A673 (cell line): ENCODE data around the gene BDNF. TPM values are rescaled to one million over a fixed set of nuclear protein-coding genes. Genes with fewer than 3 reads are reported as not detected.
"Not testable (repeated sequence)": the region's sequence is repeated elsewhere in the genome, so short reads cannot be mapped to it uniquely, and the experiment has no call there.

Source experiments
- Bru-seq: library from RNA; stranded (reverse); fragments of 400-500 nt; gene quantifications from one replicate; lab custom pipeline; 2021; lab: Mats Ljungman, UMichigan
- BruChase-seq, 2 experiments: library from RNA; stranded (reverse); fragments of 400-500 nt; gene quantifications; one replicate each; lab custom pipeline; 2021; lab: Mats Ljungman, UMichigan
- BruUV-seq: library from RNA; stranded (reverse); fragments of 400-500 nt; replicated peaks from 2 replicates; lab custom pipeline; 2021; lab: Mats Ljungman, UMichigan
- CTCF ChIA-PET: fragments of 300-600 bp; sonication (Branson Sonifier 250); formaldehyde crosslinking; loops from one replicate; lab custom pipeline; 2022; ENCODE audit warnings: antibody characterized with exemption; lab: Charles Lee
- POLR2A ChIA-PET: fragments of 300-600 bp; sonication (Branson Sonifier 250); formaldehyde crosslinking; loops from one replicate; lab custom pipeline; 2022; ENCODE audit warnings: antibody characterized with exemption; ENCODE audit not compliant: low non-redundant PET; lab: Charles Lee
- DNase-seq: peaks from one replicate; pipeline ENCODE4 v3.0.0-alpha.2; 2015; ENCODE audit warnings: low spot score
- H3K27ac ChIP-seq: fragments of 200-600 bp; sonication (generic); 2 replicates; pipeline ENCODE4 v1.5.1; 2016; ENCODE audit warnings: mixed run types, low read depth, mild to moderate bottlenecking, mixed read lengths, antibody characterized with exemption, low read length; ENCODE audit not compliant: poor library complexity, severe bottlenecking
- H3K27me3 ChIP-seq: fragments of 200-600 bp; sonication (generic); replicated peaks from 2 replicates; pipeline ENCODE4 v1.6.1; 2017; ENCODE audit warnings: mixed run types, low read depth, mild to moderate bottlenecking, mixed read lengths, antibody characterized with exemption, low read length; ENCODE audit not compliant: insufficient read depth, poor library complexity
- H3K36me3 ChIP-seq: fragments of 200-600 bp; sonication (generic); 2 replicates; pipeline ENCODE4 v1.6.1; 2016; ENCODE audit warnings: mixed run types, mild to moderate bottlenecking, mixed read lengths, antibody characterized with exemption, low read length; ENCODE audit not compliant: insufficient read depth, poor library complexity, severe bottlenecking
- H3K4me1 ChIP-seq: fragments of 200-600 bp; sonication (generic); 2 replicates; pipeline ENCODE4 v1.6.1; 2017; ENCODE audit warnings: mixed run types, mild to moderate bottlenecking, mixed read lengths, antibody characterized with exemption, low read length; ENCODE audit not compliant: insufficient read depth, poor library complexity, severe bottlenecking
- H3K4me3 ChIP-seq: fragments of 200-600 bp; sonication (generic); 2 replicates; pipeline ENCODE4 v1.5.1; 2016; ENCODE audit warnings: low read depth, mixed run types, mild to moderate bottlenecking, mixed read lengths, low read length; ENCODE audit not compliant: poor library complexity, severe bottlenecking
- H3K9me3 ChIP-seq: fragments of 200-600 bp; sonication (generic); 2 replicates; pipeline ENCODE4 v1.6.1; 2016; ENCODE audit warnings: mixed run types, low read depth, mild to moderate bottlenecking, mixed read lengths, antibody characterized with exemption, low read length; ENCODE audit not compliant: poor library complexity, severe bottlenecking
- EZH2 ChIP-seq: fragments of 200-600 bp; sonication (generic); IDR thresholded peaks from 2 replicates; pipeline ENCODE4 v1.6.1; 2017; ENCODE audit warnings: borderline replicate concordance, low read depth, mild to moderate bottlenecking, mixed read lengths, antibody characterized with exemption, low read length; ENCODE audit not compliant: poor library complexity, severe bottlenecking
- intact Hi-C: fragments of 100-400 bp; cut with micrococcal nuclease; formaldehyde crosslinking; loops from one replicate; pipeline ENCODE4 v1.10.0; 2022; ENCODE audit not compliant: unreplicated experiment
- long read RNA-seq: library from polyadenylated mRNA; stranded (forward); transcript quantifications from one replicate; pipeline ENCODE4 v2.0.0, GENCODE V29; 2022
- total RNA-seq: library from RNA; stranded (reverse); gene quantifications from 2 replicates; pipeline ENCODE4 v1.2.3, GENCODE V29; 2021
- TF ChIP-seq, protein P1 (sequence below): fragments of 300-800, 200-600 bp; sonication (generic); conservative IDR thresholded peaks from 2 replicates; pipeline ENCODE4 v1.5.1; 2017; ENCODE audit warnings: low read depth, mild to moderate bottlenecking, antibody characterized with exemption, low read length, moderate library complexity, mixed read lengths

The BDNF gene
- total RNA-seq (0.07 and 0.09 TPM in 2 replicates), Bru-seq, nascent RNA (percentile 14 among the genes with signal in this experiment), BruChase-seq, experiment 1, labeled RNA remaining after a 2-hour chase (percentile 17 among the genes with signal in this experiment), BruChase-seq, experiment 2, labeled RNA remaining after a 6-hour chase (percentile 12 among the genes with signal in this experiment)
- long read RNA-seq: 0 reads

DNA sequence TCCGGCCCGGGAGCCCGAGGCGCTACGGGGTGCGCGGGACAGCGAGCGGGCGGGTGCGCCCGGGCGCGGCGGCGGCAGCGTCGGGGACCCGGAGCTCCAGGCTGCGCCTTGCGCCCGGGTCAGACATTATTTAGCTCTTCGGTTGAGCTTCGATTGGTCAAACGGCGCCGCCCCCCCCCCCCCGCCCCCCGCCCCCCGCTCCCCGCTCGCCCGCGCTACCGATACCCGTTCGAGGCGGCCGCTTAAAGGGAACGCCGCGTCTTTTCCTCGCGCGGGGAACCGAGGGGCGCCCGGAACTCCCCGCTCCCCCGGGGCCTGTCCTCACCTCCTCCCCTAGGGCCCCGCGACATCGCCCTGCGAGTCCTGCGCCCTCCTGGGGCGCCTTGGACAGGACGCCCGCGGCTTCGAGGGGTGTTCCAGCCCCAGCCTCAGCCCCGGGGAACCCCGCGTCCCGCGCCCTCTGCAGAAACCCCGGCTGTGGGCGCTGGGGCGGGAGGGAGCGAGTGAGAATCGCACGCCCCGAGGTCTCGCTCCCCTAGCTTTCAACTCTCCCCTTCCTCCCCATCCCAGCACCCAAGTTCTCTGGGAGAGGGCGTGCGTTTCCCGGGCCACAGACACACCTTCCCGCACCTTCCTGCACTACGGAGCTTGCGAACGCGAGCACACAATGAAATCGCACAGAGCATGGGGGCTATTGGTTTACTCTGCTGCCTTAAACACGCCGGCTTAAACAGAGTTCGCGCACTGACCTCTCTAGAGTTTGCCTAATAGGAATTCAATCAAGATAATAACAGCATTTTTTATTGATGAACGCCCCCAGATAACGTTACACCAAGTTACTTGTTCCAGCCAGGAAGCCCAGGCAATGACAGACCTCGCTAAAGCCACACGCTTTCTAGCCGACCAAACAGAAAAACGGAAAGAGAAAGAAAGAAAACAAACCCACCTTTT lies at the start of gene BDNF:
Gene BDNF (minus strand): TSS at position 105 of the 951 bp plus-strand sequence. CDS start 41,891 bp downstream, outside the sequence.
- peak; percentile 57 for DNase-seq
- H3K27ac ChIP-seq: no peak within 1 kb of the TSS
- CTCF ChIA-PET: interaction anchor here (0.7 to 3.2 kb wide), 3 partner anchors 406 to 1629 kb away, joined by 3 to 55 read pairs (median 45); no protein-coding TSS in a partner anchor

DNA sequence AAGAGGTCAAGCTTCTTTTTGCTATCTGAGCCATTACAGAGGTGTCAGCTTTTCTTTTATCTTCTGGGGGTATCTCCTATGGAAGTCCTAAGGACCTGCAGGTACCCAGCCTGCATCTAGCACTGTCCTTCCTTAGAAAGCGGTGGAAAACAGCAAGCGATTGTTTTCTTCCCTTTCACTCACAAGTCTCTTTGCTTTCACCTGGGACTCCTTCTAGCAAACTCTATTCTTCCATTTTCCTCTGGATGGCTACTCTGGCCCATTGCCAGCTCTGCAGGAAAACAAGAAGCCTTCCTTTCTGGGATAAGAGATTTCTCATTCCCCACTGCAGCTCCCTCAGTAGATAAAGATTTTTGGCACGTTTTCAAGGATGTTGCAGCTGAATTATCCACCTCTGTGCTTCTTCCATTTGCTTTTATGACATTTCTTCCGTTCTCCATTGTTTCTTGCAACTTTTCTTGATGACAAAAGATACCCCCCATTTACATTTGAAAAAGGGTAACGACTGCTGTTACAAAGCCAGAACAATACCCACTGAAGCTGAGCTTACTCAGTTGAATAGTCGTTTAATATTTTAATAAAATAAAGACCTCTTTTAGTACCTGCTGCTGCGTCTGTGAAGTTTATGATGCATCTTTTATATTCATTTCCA lies 40.2 kb upstream of the BDNF start:
- Histone ChIP-seq H3K27me3 (peaks cover 74% of the 10 kb centered on the region), H3K4me1 (no peaks in the 10 kb centered on the region), H3K9me3 (no peaks in the 10 kb centered on the region), H3K27ac (no peak overlapping the region), H3K4me3 (no peak overlapping the region), H3K36me3 (no peaks in the 10 kb centered on the region)
- ChIA-PET CTCF (no interaction called here), POLR2A (no interaction called here)
- intact Hi-C loops: no loop called here
- TF ChIP-seq EZH2: peak; percentile 50
- TF ChIP-seq, protein P1, sequence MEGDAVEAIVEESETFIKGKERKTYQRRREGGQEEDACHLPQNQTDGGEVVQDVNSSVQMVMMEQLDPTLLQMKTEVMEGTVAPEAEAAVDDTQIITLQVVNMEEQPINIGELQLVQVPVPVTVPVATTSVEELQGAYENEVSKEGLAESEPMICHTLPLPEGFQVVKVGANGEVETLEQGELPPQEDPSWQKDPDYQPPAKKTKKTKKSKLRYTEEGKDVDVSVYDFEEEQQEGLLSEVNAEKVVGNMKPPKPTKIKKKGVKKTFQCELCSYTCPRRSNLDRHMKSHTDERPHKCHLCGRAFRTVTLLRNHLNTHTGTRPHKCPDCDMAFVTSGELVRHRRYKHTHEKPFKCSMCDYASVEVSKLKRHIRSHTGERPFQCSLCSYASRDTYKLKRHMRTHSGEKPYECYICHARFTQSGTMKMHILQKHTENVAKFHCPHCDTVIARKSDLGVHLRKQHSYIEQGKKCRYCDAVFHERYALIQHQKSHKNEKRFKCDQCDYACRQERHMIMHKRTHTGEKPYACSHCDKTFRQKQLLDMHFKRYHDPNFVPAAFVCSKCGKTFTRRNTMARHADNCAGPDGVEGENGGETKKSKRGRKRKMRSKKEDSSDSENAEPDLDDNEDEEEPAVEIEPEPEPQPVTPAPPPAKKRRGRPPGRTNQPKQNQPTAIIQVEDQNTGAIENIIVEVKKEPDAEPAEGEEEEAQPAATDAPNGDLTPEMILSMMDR: no peak
- no TSS peak for BruUV-seq
- DNase-seq: no peak

More for the DNA sequence above, at the start of gene BDNF:
- POLR2A ChIA-PET: no interaction called here
- H3K36me3 ChIP-seq: no peaks in the 10 kb centered on the region
- BruUV-seq: no TSS peak
- peaks cover 97% of the 10 kb centered on the region for H3K27me3 ChIP-seq
- no peaks in the 10 kb centered on the region for H3K9me3 ChIP-seq
- H3K4me1 ChIP-seq: peaks cover 27% of the 10 kb centered on the region
- intact Hi-C loops: loop anchor here (1.0 kb wide), 1 partner anchor 829 kb away; no protein-coding TSS in a partner anchor
- peak within 1 kb of the TSS; percentile 40 for H3K4me3 ChIP-seq
- TF ChIP-seq, protein P1: no peak
- peak; percentile 98 for TF ChIP-seq EZH2

DNA sequence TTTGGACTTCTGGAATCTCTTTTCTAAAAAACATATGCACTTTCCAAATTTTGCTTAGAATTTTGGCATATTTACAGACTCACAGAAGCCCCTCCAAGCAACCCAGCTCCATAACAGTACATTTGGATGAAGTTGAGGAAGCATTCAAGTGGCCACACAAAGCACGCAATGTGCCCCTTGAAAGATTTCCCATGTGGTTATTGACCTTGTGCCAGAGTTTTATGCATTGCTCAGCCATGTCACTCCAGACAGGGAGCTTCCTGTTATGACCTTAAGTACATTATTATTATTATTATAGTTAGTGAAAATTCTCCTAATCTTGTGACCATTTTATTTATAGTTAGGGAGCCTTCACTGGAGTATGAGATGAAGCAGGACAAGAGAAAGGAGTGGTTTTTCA lies 35.0 kb upstream of the BDNF start:
- intact Hi-C loops: no loop called here
- Histone ChIP-seq H3K36me3 (no peaks in the 10 kb centered on the region), H3K9me3 (no peaks in the 10 kb centered on the region), H3K27ac (no peak overlapping the region), H3K4me1 (no peaks in the 10 kb centered on the region), H3K27me3 (peaks cover 83% of the 10 kb centered on the region), H3K4me3 (no peak overlapping the region)
- BruUV-seq: no TSS peak
- ChIA-PET POLR2A (no interaction called here), CTCF (no interaction called here)
- DNase-seq: no peak
- TF ChIP-seq, protein P1: no peak
- no peak for TF ChIP-seq EZH2

DNA sequence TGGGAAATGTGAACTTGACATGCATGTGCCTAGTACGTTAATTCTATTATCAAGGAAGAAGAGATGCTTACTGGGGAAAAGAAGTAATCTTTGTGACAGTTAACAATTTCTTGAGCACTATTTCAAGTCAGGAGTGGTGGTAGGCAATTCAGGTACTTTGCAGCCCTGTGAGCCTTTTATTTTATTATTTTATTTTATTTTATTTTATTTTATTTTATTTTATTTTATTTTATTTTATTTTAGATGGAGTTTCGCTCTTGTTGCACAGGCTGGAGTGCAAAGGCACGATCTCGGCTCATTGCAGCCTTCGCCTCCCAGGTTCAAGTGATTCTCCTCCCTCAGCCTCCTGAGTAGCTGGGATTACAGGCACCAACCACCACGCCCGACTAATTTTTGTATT lies 31.5 kb upstream of the BDNF start:
- BruUV-seq, intact Hi-C loops, H3K36me3 ChIP-seq, H3K4me1 ChIP-seq, H3K4me3 ChIP-seq, H3K9me3 ChIP-seq, DNase-seq, H3K27ac ChIP-seq, CTCF ChIA-PET: not testable (repeated sequence)
- POLR2A ChIA-PET: interaction anchor here (0.6 kb wide), 1 partner anchor 68 kb away, joined by 4 read pairs; no protein-coding TSS in a partner anchor
- H3K27me3 ChIP-seq: peaks cover 91% of the 10 kb centered on the region
